ENCODE data around the gene ATOX1. TPM values are rescaled to one million over a fixed set of nuclear protein-coding genes. Genes with fewer than 3 reads are reported as not detected.
A peak's percentile ranks its signal among the peaks of the same experiment; 100 is the strongest.

The ATOX1 gene
- total and polyA plus RNA-seq, 2 of the 4 experiments (the other 2 are of a cell fraction), result 56.3 to 360 TPM

- peak; percentile 2 for ATAC-seq (ENCODE audit: low read depth)
- dilution Hi-C loops (cut with HindIII; ENCODE audit: low sequenced_read_pairs, unreplicated experiment), result no loop called here
Observed at GRCh38 chr5:151739395-151739794, 19.0 kb downstream of the ATOX1 start.

More at GRCh38 chr5:151739395-151739794, 19.0 kb downstream of the ATOX1 start:
- peak overlapping the region; percentile 93 for H3K18ac ChIP-seq (ENCODE audit: low read depth, low read length)
- in situ Hi-C loops (cut with MboI; ENCODE audit: low sequenced_read_pairs), result loop anchor here (5.0 kb wide), 1 partner anchor 37 kb away; no protein-coding TSS in a partner anchor
- peaks cover 11 to 36% of the 10 kb centered on the region in 2 experiments; a peak in 3 of 4 replicates for H3K79me1 ChIP-seq (ENCODE audit: low read depth in 1 of 2, low read length in 2 of 2)
- peak overlapping the region; percentile 87 for H2BK15ac ChIP-seq (ENCODE audit: low read depth, low read length)
- no peaks in the 10 kb centered on the region for H3K9me3 ChIP-seq (ENCODE audit: control insufficient read depth, insufficient read depth, low read length)
- peak overlapping the region; percentile 98 for H2BK120ac ChIP-seq (ENCODE audit: low read depth, low read length)
- H3K27me3 ChIP-seq (ENCODE audit: control insufficient read depth, insufficient read depth, low read length), result no peaks in the 10 kb centered on the region
- peaks cover 13% of the 10 kb centered on the region; the same call in 1 of the 2 replicates for H3K9me1 ChIP-seq (ENCODE audit: insufficient read depth, low read length)
- intact Hi-C loops (cut with micrococcal nuclease), result no loop called here
- H3K23ac ChIP-seq (ENCODE audit: low read depth, low read length), result peak overlapping the region; percentile 100
- no peak for DNase-seq
- peak overlapping the region; percentile 14; the same call in 1 of the 2 replicates for H3K9ac ChIP-seq (ENCODE audit: low read depth, low read length)
- peak overlapping the region; percentile 82 for H3K56ac ChIP-seq (ENCODE audit: extremely low read depth, insufficient read depth, low read length)
- peak overlapping the region; percentile 97 for H2AK5ac ChIP-seq (ENCODE audit: low read depth, low read length)
- peak overlapping the region; percentile 25 for H3K4me2 ChIP-seq (ENCODE audit: low read depth, low read length)
- 0 out of 2 replicates have a peak, but pooled peaks cover 4% of the 10 kb centered on the region for H4K20me1 ChIP-seq (ENCODE audit: insufficient read depth, low read length)
- WGBS, 2 experiments (ENCODE audit: extremely low coverage in 2 of 2, insufficient read length in 1 of 2), result no CpG with 5 or more reads among the region's 2 CpGs
- peak overlapping the region; percentile 56 to 95 for H4K8ac ChIP-seq (ENCODE audit: low read depth in 2 of 2, low read length in 2 of 2)
- peak overlapping the region; percentile 99 for H4K91ac ChIP-seq (ENCODE audit: insufficient read depth, low read depth, low read length)
- peak overlapping the region; percentile 99 for H3K4ac ChIP-seq (ENCODE audit: low read depth, low read length)
- H3K4me3 ChIP-seq (ENCODE audit: insufficient read depth, low read depth, low read length), result no peak overlapping the region
- TF ChIP-seq CTCF (conservative IDR thresholded peaks at IDR 0.05; ENCODE audit: low read depth, low read length), result 0 out of 2 replicates have a peak, but pooled peaks have one; percentile 8
- no peak for TF ChIP-seq CHD1 (IDR thresholded peaks at IDR 0.05; ENCODE audit: low read depth, low read length)
- H2BK20ac ChIP-seq (ENCODE audit: low read depth, low read length), result peak overlapping the region; percentile 99
- H2BK5ac ChIP-seq (ENCODE audit: low read depth, low read length, poor library complexity, severe bottlenecking), result peak overlapping the region; percentile 98
- H2AFZ ChIP-seq (replicated peaks; ENCODE audit: low read length, poor library complexity), result peak overlapping the region; percentile 75
- peak overlapping the region; percentile 99 for H2AK9ac ChIP-seq (replicated peaks; ENCODE audit: low read depth, low read length, poor library complexity)
- peak overlapping the region; percentile 98 for H3K14ac ChIP-seq (replicated peaks; ENCODE audit: low read depth, low read length)
- no TSS peak for BruUV-seq (replicated peaks)
- H3K36me3 ChIP-seq (ENCODE audit: control insufficient read depth, insufficient read depth, low read length), result 0 out of 2 replicates have a peak, but pooled peaks cover 2% of the 10 kb centered on the region
- peaks cover 18% of the 10 kb centered on the region for H3K4me1 ChIP-seq (ENCODE audit: control insufficient read depth, insufficient read depth, low read length)
- H3K27ac ChIP-seq (ENCODE audit: insufficient read depth, low read length), result peak overlapping the region; percentile 100
- CTCF ChIA-PET, result interaction anchor here (0.9 to 4.9 kb wide), 12 partner anchors 12 to 303 kb away, joined by 3 to 55 read pairs (median 4); partner anchors contain the start of genes G3BP1 and SPARC
- POLR2A ChIA-PET (ENCODE audit: unreplicated experiment), result interaction anchor here (0.8 to 3.5 kb wide), 7 partner anchors 40 to 78 kb away, joined by 3 to 70 read pairs (median 4); partner anchors contain the start of gene SPARC
- H4K5ac ChIP-seq (ENCODE audit: low read depth, low read length), result peak overlapping the region; percentile 90

All from IMR-90 (cell line).